Renal cortical epithelial cell (primary cell): ENCODE data around the gene FBP2. TPM values are rescaled to one million over a fixed set of nuclear protein-coding genes. Genes with fewer than 3 reads are reported as not detected.
"Not testable (repeated sequence)": the region's sequence is repeated elsewhere in the genome, so short reads cannot be mapped to it uniquely, and the experiment has no call there.

Experiments
- DNase-seq: peaks from one replicate; pipeline ENCODE4 v3.0.0-alpha.2; 2011; ENCODE audit warnings: low read depth
- total RNA-seq: library from RNA; depleted of rRNA; stranded (reverse); fragments of >200 nt; gene quantifications from 2 replicates; pipeline ENCODE4 v1.2.3, GENCODE V29; 2014

FBP2 gene
- total RNA-seq, 1 donor from 2014 or later = not detected

GRCh38 chr9:94564279-94564678 lies 29.3 kb downstream of the FBP2 start:
- not testable (repeated sequence) for DNase-seq

- DNase-seq = no peak
Observed at GRCh38 chr9:94563548-94563947, 30.1 kb downstream of the FBP2 start.

- no peak for DNase-seq
Observed at GRCh38 chr9:94560237-94560636, 33.4 kb downstream of the FBP2 start.

- no peak for DNase-seq
Observed at GRCh38 chr9:94557376-94557775, 36.2 kb downstream of the FBP2 start.

- peak; percentile 58 for DNase-seq
Observed at GRCh38 chr9:94554439-94555331, 38.9 kb downstream of the FBP2 start, which contains the start of gene PCAT7. TSS of gene PCAT7 (plus strand) at chr9:94555083.

GRCh38 chr9:94554078-94554438 lies 39.6 kb downstream of the FBP2 start:
- no peak for DNase-seq

GRCh38 chr9:94553029-94553938 lies 40.3 kb downstream of the FBP2 start:
- DNase-seq = peak; percentile 22

- no peak for DNase-seq
Observed at GRCh38 chr9:94545940-94546339, 47.7 kb downstream of the FBP2 start.

- DNase-seq = not testable (repeated sequence)
Observed at GRCh38 chr9:94544335-94544734, 49.3 kb downstream of the FBP2 start.

- DNase-seq = no peak
Observed at GRCh38 chr9:94538908-94539307, 54.7 kb downstream of the FBP2 start.

GRCh38 chr9:94534901-94535300 lies 58.7 kb downstream of the FBP2 start:
- peak; percentile 27 for DNase-seq

- DNase-seq = no peak
Observed at GRCh38 chr9:94533601-94534000, 60.0 kb downstream of the FBP2 start.

- DNase-seq = peak; percentile 62
Observed at GRCh38 chr9:94533155-94533554, 60.5 kb downstream of the FBP2 start.

GRCh38 chr9:94528886-94529285 lies 64.7 kb downstream of the FBP2 start:
- no peak for DNase-seq

- no peak for DNase-seq
Observed at GRCh38 chr9:94526951-94527350, 66.7 kb downstream of the FBP2 start.

GRCh38 chr9:94526271-94526670 lies 67.4 kb downstream of the FBP2 start:
- no peak for DNase-seq

- DNase-seq = no peak
Observed at GRCh38 chr9:94525396-94526035, 68.1 kb downstream of the FBP2 start.

GRCh38 chr9:94517254-94517653 lies 76.4 kb downstream of the FBP2 start:
- DNase-seq = no peak

GRCh38 chr9:94514722-94515121 lies 78.9 kb downstream of the FBP2 start:
- DNase-seq = peak; percentile 9

GRCh38 chr9:94511955-94512265 lies 81.7 kb downstream of the FBP2 start:
- no peak for DNase-seq

GRCh38 chr9:94511134-94511954 lies 82.3 kb downstream of the FBP2 start:
- no peak for DNase-seq
